ENCODE data around the gene NFATC1.

NFATC1 gene

DNA sequence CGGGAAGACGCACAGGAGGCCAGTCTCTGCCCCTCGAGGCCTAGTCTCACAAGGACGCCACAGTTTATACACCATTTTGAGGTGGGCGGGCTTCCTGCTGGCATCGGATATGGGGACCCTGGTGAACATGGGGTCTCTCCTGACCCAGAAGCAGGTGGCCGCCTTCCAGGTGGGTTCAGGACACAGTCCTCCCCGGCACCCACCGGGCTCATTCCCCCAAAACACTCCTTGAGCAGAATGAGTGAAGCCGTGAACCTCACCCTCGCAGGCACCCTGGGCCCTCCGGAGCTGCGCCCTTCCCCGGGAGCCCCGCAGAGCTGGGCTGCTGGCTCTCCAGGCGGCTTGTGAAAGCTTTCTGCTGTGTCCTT, 6.5 kb downstream of the NFATC1 start:
- Mint-ChIP-seq H3K9me3 (no peaks in the 10 kb centered on the region), H3K27me3 (no peaks in the 10 kb centered on the region), H3K27ac (peak overlapping the region; percentile 47), H3K4me1 (peaks cover 74% of the 10 kb centered on the region), H3K4me3 (peak overlapping the region; percentile 69), H3K36me3 (ENCODE audit: low read depth) (peaks cover 48% of the 10 kb centered on the region)
- ATAC-seq: no peak
- no peak for DNase-seq

DNA sequence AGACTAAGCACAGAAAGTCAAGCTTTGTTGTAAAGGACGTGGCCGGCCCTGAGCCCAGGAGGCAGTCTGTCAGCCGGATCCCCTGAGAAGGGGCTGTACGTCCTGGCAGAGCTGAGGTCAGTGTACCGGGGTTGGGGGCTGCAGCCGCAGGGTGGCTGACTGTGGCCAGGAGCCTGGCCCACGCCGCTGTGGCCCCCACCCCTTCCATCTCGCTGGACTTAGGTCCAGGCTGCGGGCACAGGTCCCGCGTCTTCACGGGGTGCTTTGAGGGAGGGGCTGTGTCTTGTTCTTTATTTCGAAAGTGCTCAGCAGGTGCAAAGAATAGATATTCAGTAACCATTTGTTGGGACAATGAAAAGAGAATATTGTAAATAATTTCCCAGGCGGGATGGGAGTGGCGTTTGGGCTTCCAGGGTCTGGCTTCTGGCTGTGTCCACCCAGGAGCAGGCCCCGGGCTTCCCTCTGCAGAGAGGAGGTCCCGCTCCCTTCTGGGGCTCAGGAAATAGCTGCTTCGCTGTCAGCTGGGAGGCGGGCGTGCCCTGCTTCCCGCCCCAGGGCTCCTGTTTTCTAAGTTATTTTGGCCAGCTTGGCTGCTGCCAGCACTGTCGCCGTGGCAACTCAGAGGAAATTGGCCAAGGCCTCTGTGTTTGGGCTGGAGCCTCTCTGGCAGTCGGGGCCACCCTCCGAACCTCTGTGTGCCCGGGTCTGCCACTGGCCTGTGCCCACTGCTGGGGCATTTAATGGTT, 7.4 kb downstream of the NFATC1 start:
- H3K27me3 Mint-ChIP-seq: no peaks in the 10 kb centered on the region
- peaks cover 75% of the 10 kb centered on the region for H3K4me1 Mint-ChIP-seq
- H3K4me3 Mint-ChIP-seq: peak overlapping the region; percentile 69
- no peak for ATAC-seq
- H3K9me3 Mint-ChIP-seq: no peaks in the 10 kb centered on the region
- H3K27ac Mint-ChIP-seq: peak overlapping the region; percentile 94
- H3K36me3 Mint-ChIP-seq (ENCODE audit: low read depth): peaks cover 50% of the 10 kb centered on the region
- no peak for DNase-seq

DNA sequence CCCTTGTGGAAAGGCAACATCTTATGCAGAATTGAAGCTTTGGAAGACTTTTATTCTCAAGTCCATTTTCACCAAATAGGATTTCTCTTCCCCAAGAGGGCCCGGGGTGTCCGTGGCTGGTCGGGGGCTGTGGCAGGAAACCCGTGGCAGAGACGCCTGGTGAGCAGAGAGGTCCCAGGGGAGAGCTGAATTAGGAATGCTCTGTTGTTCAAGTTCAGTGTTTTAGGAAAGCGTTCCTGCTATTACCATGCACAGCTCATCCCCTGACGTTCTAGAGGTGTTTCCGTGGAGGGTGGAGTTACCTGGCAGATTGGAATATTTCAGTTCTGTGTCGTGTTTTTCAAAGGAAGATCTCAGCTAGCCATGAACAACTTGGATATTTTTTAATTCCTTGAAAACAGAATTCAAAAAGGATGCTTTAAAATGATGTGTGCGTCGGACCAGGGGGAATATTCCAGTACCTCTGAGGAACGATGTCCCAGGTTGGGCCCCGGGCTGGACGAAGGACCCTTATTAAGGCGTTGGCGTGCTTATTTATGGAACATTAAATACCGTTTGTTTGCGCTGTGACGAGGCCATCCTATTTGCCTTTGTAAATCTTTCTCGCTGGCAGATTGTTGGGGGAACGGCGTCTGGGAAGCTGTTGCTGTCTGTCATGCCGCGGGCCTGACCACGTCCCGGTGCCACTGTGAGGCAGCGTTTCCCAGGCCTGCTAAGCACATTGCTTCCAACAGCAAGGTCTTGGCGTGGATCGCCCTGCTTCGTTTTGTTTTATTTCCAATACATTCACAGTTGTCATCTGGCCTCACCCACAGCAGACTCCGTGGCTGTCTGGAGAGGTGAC, 8.2 kb downstream of the NFATC1 start:
- DNase-seq: no peak
- Mint-ChIP-seq H3K36me3 (ENCODE audit: low read depth) (peaks cover 44% of the 10 kb centered on the region), H3K9me3 (no peaks in the 10 kb centered on the region)

DNA sequence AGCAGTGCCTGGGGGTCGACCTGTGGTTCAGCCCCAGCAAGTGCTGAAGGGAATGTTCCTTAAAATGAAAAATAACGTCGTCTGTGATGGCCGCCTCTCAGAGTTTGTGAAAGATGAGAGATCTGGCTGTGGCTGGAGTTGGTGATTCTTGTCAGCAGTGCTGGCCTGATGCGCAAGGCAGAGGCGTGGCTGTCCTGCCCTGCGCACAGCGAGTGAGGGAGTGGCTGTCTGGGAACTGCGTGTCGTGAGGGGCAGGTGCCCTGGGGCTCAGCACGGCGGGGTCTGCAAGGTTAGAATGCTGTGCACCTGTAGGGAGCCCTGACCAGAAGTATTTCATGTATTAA, 8.8 kb downstream of the NFATC1 start:
- ATAC-seq (no peak), DNase-seq (no peak)
- H3K4me1 Mint-ChIP-seq: peaks cover 65% of the 10 kb centered on the region
- no peaks in the 10 kb centered on the region for H3K27me3 Mint-ChIP-seq
- H3K4me3 Mint-ChIP-seq: peak overlapping the region; percentile 77
- no peaks in the 10 kb centered on the region for H3K9me3 Mint-ChIP-seq
- peak overlapping the region; percentile 94 for H3K27ac Mint-ChIP-seq
- H3K36me3 Mint-ChIP-seq (ENCODE audit: low read depth): peaks cover 42% of the 10 kb centered on the region

More for the DNA sequence above, 8.2 kb downstream of the NFATC1 start:
- ATAC-seq: no peak
- peaks cover 67% of the 10 kb centered on the region for H3K4me1 Mint-ChIP-seq
- H3K27me3 Mint-ChIP-seq: no peaks in the 10 kb centered on the region
- H3K4me3 Mint-ChIP-seq: peak overlapping the region; percentile 77
- peak overlapping the region; percentile 94 for H3K27ac Mint-ChIP-seq

GRCh38 chr18:79405019-79405780, 9.5 kb downstream of the NFATC1 start:
- DNase-seq: peak; percentile 75
- no peaks in the 10 kb centered on the region for H3K27me3 Mint-ChIP-seq
- peak; percentile 9 for ATAC-seq
- no peaks in the 10 kb centered on the region for H3K9me3 Mint-ChIP-seq
- H3K27ac Mint-ChIP-seq: peak overlapping the region; percentile 94
- peaks cover 65% of the 10 kb centered on the region for H3K4me1 Mint-ChIP-seq
- H3K36me3 Mint-ChIP-seq (ENCODE audit: low read depth): peaks cover 42% of the 10 kb centered on the region
- peak overlapping the region; percentile 77 for H3K4me3 Mint-ChIP-seq

GRCh38 chr18:79405781-79406575, 10.2 kb downstream of the NFATC1 start:
- Mint-ChIP-seq H3K9me3 (no peaks in the 10 kb centered on the region), H3K4me3 (peak overlapping the region; percentile 77), H3K36me3 (ENCODE audit: low read depth) (peaks cover 45% of the 10 kb centered on the region), H3K27ac (peak overlapping the region; percentile 94), H3K27me3 (no peaks in the 10 kb centered on the region), H3K4me1 (peaks cover 63% of the 10 kb centered on the region)
- peak; percentile 87 for ATAC-seq
- peak; percentile 87 for DNase-seq

GRCh38 chr18:79406708-79407107, 11.0 kb downstream of the NFATC1 start:
- no peak overlapping the region for H3K4me3 Mint-ChIP-seq
- H3K27me3 Mint-ChIP-seq: no peaks in the 10 kb centered on the region
- H3K36me3 Mint-ChIP-seq (ENCODE audit: low read depth): peaks cover 42% of the 10 kb centered on the region
- peak overlapping the region; percentile 94 for H3K27ac Mint-ChIP-seq
- ATAC-seq (no peak), DNase-seq (no peak)
- H3K9me3 Mint-ChIP-seq: no peaks in the 10 kb centered on the region
- H3K4me1 Mint-ChIP-seq: peaks cover 56% of the 10 kb centered on the region

- DNase-seq (no peak), ATAC-seq (no peak)
- Mint-ChIP-seq H3K4me1 (peaks cover 35% of the 10 kb centered on the region), H3K27ac (no peak overlapping the region), H3K36me3 (ENCODE audit: low read depth) (peaks cover 50% of the 10 kb centered on the region), H3K27me3 (no peaks in the 10 kb centered on the region), H3K4me3 (no peak overlapping the region), H3K9me3 (no peaks in the 10 kb centered on the region)
These were observed 13.6 kb downstream of the NFATC1 start for GRCh38 chr18:79409313-79409712.

DNA sequence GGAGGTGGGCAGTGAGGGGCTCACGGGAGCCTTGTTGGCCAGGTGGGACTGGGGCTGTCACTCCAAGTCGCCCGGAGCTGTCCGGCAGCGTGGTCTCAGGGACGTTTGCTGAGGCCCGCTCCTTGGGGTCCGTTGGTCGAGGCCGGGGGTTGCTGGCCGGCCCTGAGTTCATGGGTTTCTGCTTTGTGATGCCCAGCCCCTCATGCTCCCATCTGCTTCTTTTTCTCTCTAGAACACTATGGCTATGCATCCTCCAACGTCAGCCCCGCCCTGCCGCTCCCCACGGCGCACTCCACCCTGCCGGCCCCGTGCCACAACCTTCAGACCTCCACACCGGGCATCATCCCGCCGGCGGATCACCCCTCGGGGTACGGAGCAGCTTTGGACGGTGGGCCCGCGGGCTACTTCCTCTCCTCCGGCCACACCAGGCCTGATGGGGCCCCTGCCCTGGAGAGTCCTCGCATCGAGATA, 14.5 kb downstream of the NFATC1 start:
- no peaks in the 10 kb centered on the region for H3K9me3 Mint-ChIP-seq
- peaks cover 48% of the 10 kb centered on the region for H3K36me3 Mint-ChIP-seq (ENCODE audit: low read depth)
- ATAC-seq (no peak), DNase-seq (no peak)
- no peak overlapping the region for H3K4me3 Mint-ChIP-seq
- H3K4me1 Mint-ChIP-seq: peaks cover 28% of the 10 kb centered on the region
- no peak overlapping the region for H3K27ac Mint-ChIP-seq
- no peaks in the 10 kb centered on the region for H3K27me3 Mint-ChIP-seq

DNA sequence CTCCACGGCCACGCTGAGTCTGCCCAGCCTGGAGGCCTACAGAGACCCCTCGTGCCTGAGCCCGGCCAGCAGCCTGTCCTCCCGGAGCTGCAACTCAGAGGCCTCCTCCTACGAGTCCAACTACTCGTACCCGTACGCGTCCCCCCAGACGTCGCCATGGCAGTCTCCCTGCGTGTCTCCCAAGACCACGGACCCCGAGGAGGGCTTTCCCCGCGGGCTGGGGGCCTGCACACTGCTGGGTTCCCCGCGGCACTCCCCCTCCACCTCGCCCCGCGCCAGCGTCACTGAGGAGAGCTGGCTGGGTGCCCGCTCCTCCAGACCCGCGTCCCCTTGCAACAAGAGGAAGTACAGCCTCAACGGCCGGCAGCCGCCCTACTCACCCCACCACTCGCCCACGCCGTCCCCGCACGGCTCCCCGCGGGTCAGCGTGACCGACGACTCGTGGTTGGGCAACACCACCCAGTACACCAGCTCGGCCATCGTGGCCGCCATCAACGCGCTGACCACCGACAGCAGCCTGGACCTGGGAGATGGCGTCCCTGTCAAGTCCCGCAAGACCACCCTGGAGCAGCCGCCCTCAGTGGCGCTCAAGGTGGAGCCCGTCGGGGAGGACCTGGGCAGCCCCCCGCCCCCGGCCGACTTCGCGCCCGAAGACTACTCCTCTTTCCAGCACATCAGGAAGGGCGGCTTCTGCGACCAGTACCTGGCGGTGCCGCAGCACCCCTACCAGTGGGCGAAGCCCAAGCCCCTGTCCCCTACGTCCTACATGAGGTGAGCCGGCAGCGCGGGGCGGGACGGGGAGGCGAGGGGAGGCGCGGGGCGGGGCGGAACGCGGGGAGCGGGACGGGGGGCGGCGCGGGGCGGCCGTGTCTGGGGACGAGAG, 15.2 kb downstream of the NFATC1 start:
- Mint-ChIP-seq H3K36me3 (ENCODE audit: low read depth) (peaks cover 45% of the 10 kb centered on the region), H3K4me1 (peaks cover 21% of the 10 kb centered on the region), H3K27me3 (no peaks in the 10 kb centered on the region), H3K27ac (no peak overlapping the region), H3K4me3 (no peak overlapping the region), H3K9me3 (no peaks in the 10 kb centered on the region)
- ATAC-seq: no peak
- DNase-seq: no peak

GRCh38 chr18:79411614-79412526, 16.1 kb downstream of the NFATC1 start:
- Mint-ChIP-seq H3K4me3 (no peak overlapping the region), H3K9me3 (no peaks in the 10 kb centered on the region), H3K27me3 (no peaks in the 10 kb centered on the region), H3K36me3 (ENCODE audit: low read depth) (peaks cover 43% of the 10 kb centered on the region), H3K27ac (no peak overlapping the region), H3K4me1 (peaks cover 15% of the 10 kb centered on the region)
- ATAC-seq (no peak), DNase-seq (no peak)

DNA sequence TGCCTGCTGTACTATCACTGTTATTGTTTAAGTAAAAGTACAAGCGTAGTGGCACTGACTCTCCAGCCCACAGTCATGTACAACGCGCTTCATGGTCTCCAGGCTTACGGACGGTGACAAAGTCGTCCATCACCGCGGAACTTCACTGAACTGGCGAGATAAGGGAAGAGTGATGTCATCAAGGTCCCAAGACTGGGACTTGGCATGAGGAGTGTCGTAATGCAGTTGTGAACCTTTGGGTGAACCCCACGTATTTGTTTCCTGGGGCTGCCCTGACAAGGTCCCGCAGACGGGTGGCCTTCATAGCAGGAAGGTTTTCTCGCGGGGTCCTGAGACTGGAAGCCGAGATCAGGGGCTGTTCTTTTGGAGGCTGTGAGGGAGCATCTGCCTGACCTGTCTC, 17.3 kb downstream of the NFATC1 start:
- Mint-ChIP-seq H3K27ac (peak overlapping the region; percentile 64), H3K27me3 (no peaks in the 10 kb centered on the region), H3K9me3 (no peaks in the 10 kb centered on the region), H3K4me1 (peaks cover 7% of the 10 kb centered on the region), H3K4me3 (no peak overlapping the region), H3K36me3 (ENCODE audit: low read depth) (peaks cover 35% of the 10 kb centered on the region)
- ATAC-seq (no peak), DNase-seq (no peak)
